ENCODE measurements around the gene NBPF3. TPM values are rescaled to one million over a fixed set of nuclear protein-coding genes. Genes with fewer than 3 reads are reported as not detected.

Gene NBPF3
- total RNA-seq, 2 donors from 2014 or later, result 9.6 to 29.3 TPM

DNA sequence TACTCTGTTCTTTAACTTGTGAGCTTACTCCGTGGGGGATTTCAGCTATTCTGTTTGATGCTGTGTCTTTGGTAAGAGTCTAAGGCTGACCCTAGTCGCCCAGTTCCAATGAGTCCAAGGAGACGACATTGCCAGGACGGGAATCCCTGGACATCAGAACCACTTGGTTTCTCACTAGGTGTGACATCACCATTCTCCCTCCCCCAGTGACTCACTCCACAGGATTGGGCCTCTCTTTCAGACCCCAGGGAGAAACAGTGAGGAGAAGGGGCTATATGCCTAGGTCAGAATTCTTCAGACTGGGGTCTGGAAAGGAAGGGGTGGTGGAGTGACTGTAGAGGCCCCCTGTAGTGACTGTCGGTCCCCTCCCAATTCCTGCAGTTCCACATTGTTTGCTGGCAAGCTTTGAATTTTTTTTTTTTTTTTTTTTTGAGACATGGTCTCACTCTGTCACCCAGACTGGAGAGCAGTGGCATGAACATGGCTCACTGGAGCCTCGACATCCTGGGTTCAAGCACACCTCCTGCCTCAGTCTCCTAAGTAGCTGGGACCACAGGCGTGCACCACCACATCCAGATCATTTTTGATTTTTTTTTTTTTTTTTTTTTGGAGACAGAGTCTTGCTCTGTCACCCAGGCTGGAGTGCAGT, 90.6 kb downstream of the NBPF3 start:
- H3K9me3 ChIP-seq, result no peaks in the 10 kb centered on the region
- TF ChIP-seq POLR2A (IDR thresholded peaks at IDR 0.05), result no peak
- TF ChIP-seq, protein P1, sequence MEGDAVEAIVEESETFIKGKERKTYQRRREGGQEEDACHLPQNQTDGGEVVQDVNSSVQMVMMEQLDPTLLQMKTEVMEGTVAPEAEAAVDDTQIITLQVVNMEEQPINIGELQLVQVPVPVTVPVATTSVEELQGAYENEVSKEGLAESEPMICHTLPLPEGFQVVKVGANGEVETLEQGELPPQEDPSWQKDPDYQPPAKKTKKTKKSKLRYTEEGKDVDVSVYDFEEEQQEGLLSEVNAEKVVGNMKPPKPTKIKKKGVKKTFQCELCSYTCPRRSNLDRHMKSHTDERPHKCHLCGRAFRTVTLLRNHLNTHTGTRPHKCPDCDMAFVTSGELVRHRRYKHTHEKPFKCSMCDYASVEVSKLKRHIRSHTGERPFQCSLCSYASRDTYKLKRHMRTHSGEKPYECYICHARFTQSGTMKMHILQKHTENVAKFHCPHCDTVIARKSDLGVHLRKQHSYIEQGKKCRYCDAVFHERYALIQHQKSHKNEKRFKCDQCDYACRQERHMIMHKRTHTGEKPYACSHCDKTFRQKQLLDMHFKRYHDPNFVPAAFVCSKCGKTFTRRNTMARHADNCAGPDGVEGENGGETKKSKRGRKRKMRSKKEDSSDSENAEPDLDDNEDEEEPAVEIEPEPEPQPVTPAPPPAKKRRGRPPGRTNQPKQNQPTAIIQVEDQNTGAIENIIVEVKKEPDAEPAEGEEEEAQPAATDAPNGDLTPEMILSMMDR (IDR thresholded peaks at IDR 0.05), result no peak
- intact Hi-C loops (cut with DNase I), result no loop called here
- H3K27ac ChIP-seq, result no peak overlapping the region
- H3K4me1 ChIP-seq, result no peaks in the 10 kb centered on the region
- H3K36me3 ChIP-seq (replicated peaks in 1 of 2; ENCODE audit: insufficient read depth in 1 of 2, low read depth in 2 of 2), result no peaks in the 10 kb centered on the region
- ATAC-seq (no peak), DNase-seq (no peak)
- 66 to 67% methylated on average over 7 of the region's 7 CpGs for WGBS, 2 donors
- no peak overlapping the region for H3K4me3 ChIP-seq
- H3K27me3 ChIP-seq, result no peaks in the 10 kb centered on the region

DNA sequence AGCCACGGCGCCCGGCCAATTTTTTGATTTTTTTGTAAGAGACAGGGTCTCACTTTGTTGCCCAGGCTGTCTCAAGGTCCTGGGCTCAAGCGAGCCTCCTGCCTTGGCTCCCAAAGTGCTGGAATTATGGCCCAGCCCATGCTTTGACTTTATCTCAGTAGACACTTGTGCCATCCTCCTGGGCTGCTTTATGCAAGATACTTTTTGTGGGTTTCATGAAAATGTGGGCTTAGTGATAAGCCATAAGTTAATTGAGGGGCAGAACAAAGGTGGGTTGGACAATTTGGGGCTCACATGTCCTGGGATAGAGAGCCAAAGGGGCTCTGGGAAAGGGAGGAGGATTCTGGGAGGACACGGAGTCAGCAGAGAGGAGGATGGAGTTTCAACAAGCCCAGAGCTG, 91.3 kb downstream of the NBPF3 start:
- H3K4me3 ChIP-seq, result no peak overlapping the region
- 82 to 91% methylated on average over 5 of the region's 5 CpGs for WGBS, 2 donors
- intact Hi-C loops (cut with DNase I), result no loop called here

DNA sequence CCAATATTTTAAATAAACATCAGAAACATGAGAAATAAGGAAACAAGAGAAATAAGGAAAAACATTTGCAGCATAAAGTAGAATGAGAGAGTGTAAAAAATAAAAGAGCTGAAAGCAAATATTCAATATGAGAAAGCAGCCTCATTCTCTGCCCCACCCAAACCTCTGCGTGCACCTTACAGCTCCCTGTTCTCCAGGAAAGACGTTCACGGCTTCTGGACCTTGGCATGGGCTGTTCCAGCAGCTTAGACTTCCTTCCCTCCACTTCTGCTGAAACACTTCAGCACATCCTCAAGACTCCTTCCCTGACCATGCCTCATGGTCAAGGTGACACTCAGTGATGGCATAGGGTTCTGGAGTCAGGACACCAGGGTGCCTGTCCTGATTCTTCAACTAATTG, 92.6 kb downstream of the NBPF3 start:
- H3K27me3 ChIP-seq, result no peaks in the 10 kb centered on the region
- WGBS, 2 donors, result 72 to 77% methylated on average over 3 of the region's 3 CpGs
- TF ChIP-seq, protein P1 (IDR thresholded peaks at IDR 0.05), result no peak
- TF ChIP-seq POLR2A (IDR thresholded peaks at IDR 0.05), result no peak
- intact Hi-C loops (cut with DNase I), result no loop called here
- DNase-seq (no peak), ATAC-seq (no peak)
- H3K9me3 ChIP-seq, result no peaks in the 10 kb centered on the region
- peaks cover 4% of the 10 kb centered on the region for H3K4me1 ChIP-seq
- H3K36me3 ChIP-seq (replicated peaks in 1 of 2; ENCODE audit: insufficient read depth in 1 of 2, low read depth in 2 of 2), result no peaks in the 10 kb centered on the region
- no peak overlapping the region for H3K4me3 ChIP-seq
- H3K27ac ChIP-seq, result no peak overlapping the region

More for the DNA sequence above, 91.3 kb downstream of the NBPF3 start:
- no peak overlapping the region for H3K27ac ChIP-seq
- ATAC-seq (no peak), DNase-seq (no peak)
- H3K27me3 ChIP-seq, result no peaks in the 10 kb centered on the region
- TF ChIP-seq, protein P1 (IDR thresholded peaks at IDR 0.05), result no peak
- TF ChIP-seq POLR2A (IDR thresholded peaks at IDR 0.05), result no peak
- H3K4me1 ChIP-seq, result no peaks in the 10 kb centered on the region
- H3K36me3 ChIP-seq (replicated peaks in 1 of 2; ENCODE audit: insufficient read depth in 1 of 2, low read depth in 2 of 2), result no peaks in the 10 kb centered on the region
- no peaks in the 10 kb centered on the region for H3K9me3 ChIP-seq

DNA sequence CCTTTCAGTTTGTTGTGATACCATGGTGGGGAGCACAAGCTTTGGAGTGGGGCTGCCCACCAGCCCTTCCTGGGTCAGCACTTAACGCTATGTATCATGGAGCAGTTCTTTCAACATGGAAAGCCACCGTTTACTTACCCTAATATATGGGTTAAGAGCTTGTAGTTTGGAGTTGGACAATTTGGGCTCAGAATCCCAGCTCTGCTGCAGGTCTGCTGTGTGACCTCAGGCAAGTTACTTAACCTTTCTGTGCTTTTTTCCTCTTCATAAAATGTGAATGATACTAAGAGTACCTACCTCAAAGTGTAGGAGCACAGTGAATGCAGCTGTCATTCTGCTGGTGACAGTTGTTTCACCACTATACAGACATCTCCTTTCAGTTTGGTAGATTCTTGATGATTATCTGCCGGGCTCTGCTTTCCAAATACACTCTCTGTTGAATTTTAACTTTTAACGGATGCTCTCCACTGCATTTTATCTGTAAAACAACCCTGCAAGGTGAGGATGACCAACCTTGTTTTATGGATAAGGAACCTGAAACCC, 93.1 kb downstream of the NBPF3 start:
- Histone ChIP-seq H3K4me3 (no peak overlapping the region), H3K4me1 (peaks cover 10% of the 10 kb centered on the region), H3K27me3 (no peaks in the 10 kb centered on the region), H3K27ac (no peak overlapping the region), H3K36me3 (replicated peaks in 1 of 2; ENCODE audit: insufficient read depth in 1 of 2, low read depth in 2 of 2) (no peaks in the 10 kb centered on the region), H3K9me3 (no peaks in the 10 kb centered on the region)
- TF ChIP-seq POLR2A (IDR thresholded peaks at IDR 0.05), result no peak
- TF ChIP-seq, protein P1 (IDR thresholded peaks at IDR 0.05), result no peak
- 53 to 59% methylated on average over 4 of the region's 4 CpGs for WGBS, 2 donors
- ATAC-seq, result no peak
- DNase-seq, result no peak
- intact Hi-C loops (cut with DNase I), result no loop called here

DNA sequence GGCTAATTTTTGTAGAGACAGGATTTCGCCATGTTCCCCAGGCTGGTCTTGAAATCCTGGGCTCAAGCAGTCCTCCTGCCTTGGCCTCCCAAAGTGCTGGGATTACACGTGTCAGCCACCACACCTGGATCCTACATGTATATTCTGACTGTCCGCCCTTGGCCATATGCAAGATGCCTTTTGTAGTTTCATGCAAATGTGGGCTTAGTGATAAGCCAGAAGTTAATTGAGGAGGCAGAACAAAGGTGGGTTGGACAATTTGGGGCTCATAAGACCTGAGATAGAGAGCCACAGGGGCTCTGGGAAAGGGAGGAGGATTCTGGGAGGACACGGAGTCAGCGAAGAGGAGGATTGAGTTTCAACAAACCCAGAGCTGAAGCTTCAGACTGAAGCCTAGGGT, 94.2 kb downstream of the NBPF3 start:
- Histone ChIP-seq H3K27ac (no peak overlapping the region), H3K9me3 (no peaks in the 10 kb centered on the region), H3K36me3 (replicated peaks in 1 of 2; ENCODE audit: insufficient read depth in 1 of 2, low read depth in 2 of 2) (no peaks in the 10 kb centered on the region), H3K4me1 (peaks cover 16% of the 10 kb centered on the region), H3K4me3 (no peak overlapping the region), H3K27me3 (no peaks in the 10 kb centered on the region)
- 87 to 89% methylated on average over 5 of the region's 5 CpGs for WGBS, 2 donors
- intact Hi-C loops (cut with DNase I), result no loop called here
- TF ChIP-seq, protein P1 (IDR thresholded peaks at IDR 0.05), result no peak
- DNase-seq, result no peak
- no peak for ATAC-seq
